HL-60/S4 (cell line): Measurements from ENCODE around the gene KCNC4.

Source experiments
- in situ Hi-C: fragments of 300-500 bp; cut with MboI; formaldehyde crosslinking; loops from 2 replicates; pipeline ENCODE4 v1.14.3; 2022; ENCODE audit warnings: low sequenced_read_pairs

The KCNC4 gene

GRCh38 chr1:110250008-110250407 lies 39.9 kb downstream of the KCNC4 start:
- in situ Hi-C loops = no loop called here

- in situ Hi-C loops = no loop called here
These were observed 40.6 kb downstream of the KCNC4 start for GRCh38 chr1:110250749-110251148.

- in situ Hi-C loops = no loop called here
These were observed 43.1 kb downstream of the KCNC4 start for GRCh38 chr1:110253213-110253612.

- in situ Hi-C loops = no loop called here
These were observed 44.7 kb downstream of the KCNC4 start for GRCh38 chr1:110254604-110255391.

GRCh38 chr1:110255392-110255787 lies 45.3 kb downstream of the KCNC4 start:
- in situ Hi-C loops = no loop called here

GRCh38 chr1:110258734-110259133 lies 48.6 kb downstream of the KCNC4 start:
- in situ Hi-C loops = no loop called here

GRCh38 chr1:110259770-110260169 lies 49.7 kb downstream of the KCNC4 start:
- in situ Hi-C loops = no loop called here
